Right atrium auricular region (tissue), 2 donors: ENCODE measurements around the gene SDR42E2. TPM values are rescaled to one million over a fixed set of nuclear protein-coding genes. Genes with fewer than 3 reads are reported as not detected.
"Not testable (repeated sequence)": the region's sequence is repeated elsewhere in the genome, so short reads cannot be mapped to it uniquely, and the experiment has no call there.

ENCODE experiments used
- DNase-seq: peaks from one replicate; pipeline ENCODE4 v3.0.0-alpha.2; 2019; ENCODE audit warnings: low spot score
- H3K27ac ChIP-seq, 2 donors: fragments of 200-600 bp; sonication (generic); 1 replicate in 1 of 2; 2 replicates in 1 of 2; pipeline ENCODE4 v1.5.1; 2016 to 2019
- H3K27me3 ChIP-seq, 2 donors: fragments of 200-600 bp; sonication (generic); one replicate each; pipeline versions ENCODE4 v1.5.1 to v1.6.0; 2017 to 2019
- H3K36me3 ChIP-seq: fragments of 200-600 bp; sonication (generic); one replicate; pipeline ENCODE4 v1.5.1; 2016
- H3K4me1 ChIP-seq, 2 donors: fragments of 200-600 bp; sonication (generic); one replicate each; pipeline versions ENCODE4 v1.5.1 to v1.6.0; 2017 to 2019
- H3K4me3 ChIP-seq, 2 donors: fragments of 200-600 bp; sonication (generic); 1 replicate in 1 of 2; 2 replicates in 1 of 2; pipeline ENCODE4 v1.5.1; 2017 to 2019; ENCODE audit warnings: mild to moderate bottlenecking in 1 of 2, moderate library complexity in 1 of 2
- H3K9me3 ChIP-seq, 2 donors: fragments of 200-600 bp; sonication (generic); one replicate each; pipeline ENCODE4 v1.5.1; 2019
- total RNA-seq, 2 donors: library from RNA; depleted of rRNA; stranded (reverse); fragments of >200 nt; gene quantifications; one replicate each; pipeline ENCODE4 v1.1.0, GENCODE V29; 2016
- TF ChIP-seq, protein P1 (sequence below), 2 donors: fragments of 200-600 bp; sonication (generic); IDR thresholded peaks; one replicate each; pipeline ENCODE4 v1.5.1; 2019; ENCODE audit warnings: antibody characterized with exemption in 2 of 2

SDR42E2 gene
- total RNA-seq, 2 donors from 2014 or later: not detected

DNA sequence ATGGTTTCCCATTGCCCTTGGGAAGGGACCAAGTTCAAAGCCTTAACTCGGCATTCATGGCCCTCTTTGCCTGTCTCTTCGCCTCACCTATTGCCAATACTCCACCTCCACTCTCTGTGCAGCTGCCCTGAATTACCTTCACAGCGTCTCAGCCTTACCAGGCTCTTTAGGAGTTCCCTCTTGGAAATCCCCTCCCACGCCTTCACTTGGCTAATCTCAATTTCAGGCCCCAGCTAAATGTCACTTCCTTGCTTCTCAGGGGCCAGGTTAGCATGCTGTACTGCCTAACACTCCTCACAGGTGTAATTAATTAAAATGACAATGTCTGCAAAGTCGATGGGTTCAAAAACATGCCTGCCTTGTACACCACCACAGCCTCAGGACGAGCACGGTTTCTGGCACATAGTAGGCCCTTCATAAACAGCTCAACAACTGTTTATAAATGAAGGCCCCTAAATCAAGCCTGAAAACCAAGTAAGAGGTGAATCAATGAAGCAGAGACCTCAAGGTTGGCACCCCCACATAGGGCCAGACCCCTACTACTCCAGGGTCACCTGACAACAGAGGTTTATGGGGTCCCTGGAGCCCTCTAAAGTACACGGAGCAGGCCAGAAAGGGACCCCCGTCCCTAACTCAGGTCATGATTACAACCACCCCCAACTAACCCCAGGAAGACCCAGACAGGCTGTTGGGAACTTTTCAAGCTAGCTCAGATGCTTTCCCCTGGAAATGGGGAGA, 32.6 kb downstream of the SDR42E2 start:
- DNase-seq: no peak
- peak overlapping the region; percentile 83 to 85 for H3K27ac ChIP-seq
- H3K4me1 ChIP-seq: peaks cover 0 to 31% of the 10 kb centered on the region in 2 donors
- H3K4me3 ChIP-seq: no peak overlapping the region
- H3K27me3 ChIP-seq: no peaks in the 10 kb centered on the region
- H3K36me3 ChIP-seq: no peaks in the 10 kb centered on the region
- H3K9me3 ChIP-seq: no peaks in the 10 kb centered on the region
- TF ChIP-seq, protein P1, sequence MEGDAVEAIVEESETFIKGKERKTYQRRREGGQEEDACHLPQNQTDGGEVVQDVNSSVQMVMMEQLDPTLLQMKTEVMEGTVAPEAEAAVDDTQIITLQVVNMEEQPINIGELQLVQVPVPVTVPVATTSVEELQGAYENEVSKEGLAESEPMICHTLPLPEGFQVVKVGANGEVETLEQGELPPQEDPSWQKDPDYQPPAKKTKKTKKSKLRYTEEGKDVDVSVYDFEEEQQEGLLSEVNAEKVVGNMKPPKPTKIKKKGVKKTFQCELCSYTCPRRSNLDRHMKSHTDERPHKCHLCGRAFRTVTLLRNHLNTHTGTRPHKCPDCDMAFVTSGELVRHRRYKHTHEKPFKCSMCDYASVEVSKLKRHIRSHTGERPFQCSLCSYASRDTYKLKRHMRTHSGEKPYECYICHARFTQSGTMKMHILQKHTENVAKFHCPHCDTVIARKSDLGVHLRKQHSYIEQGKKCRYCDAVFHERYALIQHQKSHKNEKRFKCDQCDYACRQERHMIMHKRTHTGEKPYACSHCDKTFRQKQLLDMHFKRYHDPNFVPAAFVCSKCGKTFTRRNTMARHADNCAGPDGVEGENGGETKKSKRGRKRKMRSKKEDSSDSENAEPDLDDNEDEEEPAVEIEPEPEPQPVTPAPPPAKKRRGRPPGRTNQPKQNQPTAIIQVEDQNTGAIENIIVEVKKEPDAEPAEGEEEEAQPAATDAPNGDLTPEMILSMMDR (IDR thresholded peaks at IDR 0.05): no peak

DNA sequence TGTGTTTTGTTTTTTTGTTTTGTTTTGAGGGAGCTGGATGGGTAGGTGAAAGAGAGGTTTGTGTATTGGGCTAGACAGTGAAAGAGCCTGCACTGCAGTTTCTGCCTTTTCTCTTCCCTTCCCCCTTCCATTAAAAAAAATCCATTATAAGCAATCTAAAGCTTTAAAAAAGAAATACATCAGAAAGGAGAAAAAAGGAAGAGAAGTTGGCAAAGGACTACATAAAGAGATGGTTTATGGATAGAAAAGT, 33.1 kb downstream of the SDR42E2 start:
- H3K4me3 ChIP-seq: no peak overlapping the region
- H3K9me3 ChIP-seq: no peaks in the 10 kb centered on the region
- H3K27ac ChIP-seq: peak overlapping the region; percentile 83 to 85
- TF ChIP-seq, protein P1 (IDR thresholded peaks at IDR 0.05): no peak
- no peak for DNase-seq
- no peaks in the 10 kb centered on the region for H3K36me3 ChIP-seq
- H3K4me1 ChIP-seq: peaks cover 0 to 30% of the 10 kb centered on the region in 2 donors
- no peaks in the 10 kb centered on the region for H3K27me3 ChIP-seq

DNA sequence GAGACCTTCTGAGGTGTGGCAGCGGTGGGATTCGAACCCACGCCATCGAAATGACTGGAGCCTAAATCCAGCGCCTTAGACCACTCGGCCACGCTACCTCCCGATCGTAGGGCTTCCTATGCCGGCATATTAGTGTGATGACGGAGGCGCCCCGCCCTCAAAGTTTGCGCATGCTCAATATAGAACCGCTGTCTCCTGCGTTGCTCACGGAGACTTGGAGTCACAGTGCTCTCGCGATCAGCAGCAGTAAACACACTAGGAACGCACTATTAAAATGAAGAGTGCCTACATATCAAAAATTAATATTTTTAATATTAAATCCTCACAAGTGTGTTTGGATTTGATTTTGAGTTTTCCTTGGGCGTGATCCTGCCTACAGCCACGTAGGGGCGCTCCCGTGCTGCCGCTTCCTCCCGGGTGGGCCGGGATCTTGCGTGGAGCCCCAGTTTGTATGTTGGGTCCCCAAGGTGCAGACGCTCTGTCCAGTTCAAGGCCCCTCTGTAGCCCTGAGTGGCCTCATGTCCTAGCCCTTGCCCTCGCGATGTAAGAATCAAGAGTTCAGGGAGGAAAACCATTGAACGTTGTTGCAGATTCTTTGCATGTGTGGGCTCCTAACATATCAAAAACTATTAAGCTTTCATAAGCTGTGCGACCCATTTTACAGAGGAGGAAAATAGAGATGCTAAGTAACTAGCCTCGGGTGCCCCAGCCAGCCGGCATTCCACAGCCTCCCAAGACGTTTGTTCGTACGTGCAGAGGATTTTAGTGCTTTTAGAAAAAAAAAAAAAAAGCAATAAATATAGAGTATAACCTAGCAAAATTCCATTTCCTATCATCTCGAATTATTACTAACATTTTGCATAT, 33.6 kb downstream of the SDR42E2 start:
- Histone ChIP-seq H3K27me3 (no peaks in the 10 kb centered on the region), H3K9me3 (no peaks in the 10 kb centered on the region), H3K4me3 (peak overlapping the region; percentile 52 to 59), H3K4me1 (peaks cover 0 to 30% of the 10 kb centered on the region in 2 donors), H3K36me3 (no peaks in the 10 kb centered on the region), H3K27ac (peak overlapping the region; percentile 83 to 85)
- TF ChIP-seq, protein P1 (IDR thresholded peaks at IDR 0.05): peak; percentile 83 to 99
- DNase-seq: peak; percentile 97

DNA sequence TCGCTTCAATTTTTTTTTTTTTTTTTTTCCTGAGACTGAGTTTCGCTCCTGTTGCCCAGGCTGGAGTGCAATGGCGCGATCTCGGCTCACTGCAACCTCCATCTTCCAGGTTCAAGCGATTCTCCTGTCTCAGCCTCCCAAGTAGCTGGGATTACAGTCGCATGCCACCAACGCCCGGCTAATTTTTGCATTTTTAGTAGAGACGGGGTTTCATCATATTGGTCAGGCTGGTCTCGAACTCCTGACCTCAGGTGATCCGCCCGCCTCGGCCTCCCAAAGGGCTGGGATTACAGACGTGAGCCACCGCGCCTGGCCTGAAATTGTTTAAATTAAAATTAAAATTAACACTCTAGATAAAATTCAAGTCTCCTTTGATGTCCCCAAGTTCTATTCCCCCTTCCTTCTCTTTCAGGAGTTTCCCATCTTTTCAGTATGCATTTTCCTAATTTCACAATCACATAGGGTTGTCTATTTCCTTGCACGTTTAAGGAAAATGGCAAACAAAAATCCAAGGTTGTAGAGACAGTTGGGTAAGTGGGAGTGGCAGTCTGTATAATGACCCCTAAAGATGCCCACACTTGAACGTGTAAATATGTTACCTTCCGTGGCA, 34.4 kb downstream of the SDR42E2 start:
- not testable (repeated sequence) for DNase-seq, H3K27me3 ChIP-seq, H3K9me3 ChIP-seq, H3K36me3 ChIP-seq, H3K27ac ChIP-seq, H3K4me3 ChIP-seq
- peaks cover 0 to 29% of the 10 kb centered on the region in 2 donors for H3K4me1 ChIP-seq

DNA sequence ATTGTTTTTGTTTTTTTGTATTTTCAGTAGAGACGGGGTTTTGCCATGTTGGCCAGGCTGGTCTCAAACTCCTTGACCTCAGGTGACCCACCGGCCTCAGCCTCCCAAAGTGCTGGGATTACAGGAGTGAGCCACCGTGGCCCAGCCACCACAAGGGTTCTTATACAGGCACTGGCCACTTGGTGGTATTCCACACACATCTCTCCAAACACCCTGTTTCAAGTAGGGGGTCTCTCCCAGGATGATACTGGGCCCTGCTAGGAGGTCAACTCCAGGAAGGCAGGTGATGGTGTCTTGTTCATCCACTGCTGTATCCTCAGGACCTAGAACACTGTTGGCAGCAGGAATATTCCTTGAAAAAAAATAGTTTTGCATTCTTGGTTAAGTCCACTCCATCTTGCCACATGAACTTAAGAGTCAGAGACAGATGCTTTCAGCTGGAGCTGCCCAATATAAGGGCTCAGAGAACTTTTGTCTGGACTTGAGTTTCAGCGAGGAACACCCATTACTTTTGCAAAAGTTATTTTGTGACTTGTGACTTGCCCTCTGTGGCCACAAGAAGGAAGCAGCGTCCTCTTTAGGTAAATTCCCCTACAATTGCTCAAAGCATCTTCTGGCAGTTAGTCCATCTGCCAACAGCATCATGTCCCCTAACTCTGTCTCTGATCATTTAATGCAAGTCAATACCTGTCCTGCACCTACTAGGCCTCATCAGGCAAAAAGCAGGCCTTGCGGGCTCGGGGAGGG, 36.4 kb downstream of the SDR42E2 start:
- DNase-seq: no peak
- Histone ChIP-seq H3K4me3 (no peak overlapping the region), H3K36me3 (no peaks in the 10 kb centered on the region), H3K9me3 (no peaks in the 10 kb centered on the region), H3K27ac (peak overlapping the region; percentile 35 to 75), H3K4me1 (peaks cover 0 to 14% of the 10 kb centered on the region in 2 donors), H3K27me3 (no peaks in the 10 kb centered on the region)
- TF ChIP-seq, protein P1 (IDR thresholded peaks at IDR 0.05): no peak
